ENCODE measurements around the gene RFPL3. TPM values are rescaled to one million over a fixed set of nuclear protein-coding genes. Genes with fewer than 3 reads are reported as not detected.

Gene RFPL3
- total RNA-seq, 6 donors from 2014 or later = not detected

DNA sequence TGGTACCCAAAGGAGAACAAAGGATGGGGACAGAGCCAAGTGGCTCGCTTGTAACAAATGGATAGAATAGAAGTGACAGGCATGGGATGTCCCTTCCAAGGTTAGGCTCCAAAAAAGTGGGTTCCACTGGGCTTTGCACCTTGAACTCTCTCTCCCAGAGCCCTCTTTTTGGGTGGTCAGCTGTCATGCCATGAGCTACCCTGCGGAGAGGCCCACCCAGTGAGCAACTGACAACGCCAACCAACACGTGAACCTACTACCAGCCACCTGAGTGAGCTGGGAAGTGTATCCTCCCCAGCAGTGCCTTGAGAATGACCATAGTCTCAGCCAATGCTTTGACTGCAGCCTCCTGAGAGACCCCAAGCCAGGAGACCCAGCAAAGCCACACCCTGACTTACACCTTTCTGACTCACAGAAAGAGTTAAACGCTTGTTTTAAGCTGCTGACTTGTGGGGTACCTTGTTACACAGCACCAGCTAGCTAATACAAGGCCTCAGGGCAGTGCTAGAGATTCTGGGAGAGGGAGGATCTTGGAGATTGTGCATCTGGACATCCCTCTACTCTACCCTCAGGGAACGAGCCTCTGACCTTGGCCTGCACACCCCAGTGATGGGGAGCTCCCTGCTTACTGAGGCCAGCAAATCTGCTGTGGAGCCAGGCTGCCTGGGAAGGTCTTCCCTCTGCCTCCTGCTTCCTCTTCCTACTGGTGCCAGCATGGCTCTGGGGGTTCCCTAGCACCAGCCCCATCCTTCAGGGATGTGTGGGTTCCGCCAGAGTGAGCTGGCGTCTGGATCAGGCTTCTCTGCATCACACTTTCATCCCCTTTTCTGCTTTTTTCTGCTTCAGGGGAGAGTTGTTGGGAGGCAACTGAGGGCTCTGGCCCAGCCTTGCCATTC lies 29.1 kb upstream of the RFPL3 start:
- ATAC-seq (ENCODE audit: low FRiP score in 2 of 2) (no peak), DNase-seq (no peak)
- peaks cover 0 to 9% (median 3%) of the 10 kb centered on the region in 4 donors for H3K4me1 ChIP-seq
- no peaks in the 10 kb centered on the region for H3K27me3 ChIP-seq
- TF ChIP-seq, protein P1, sequence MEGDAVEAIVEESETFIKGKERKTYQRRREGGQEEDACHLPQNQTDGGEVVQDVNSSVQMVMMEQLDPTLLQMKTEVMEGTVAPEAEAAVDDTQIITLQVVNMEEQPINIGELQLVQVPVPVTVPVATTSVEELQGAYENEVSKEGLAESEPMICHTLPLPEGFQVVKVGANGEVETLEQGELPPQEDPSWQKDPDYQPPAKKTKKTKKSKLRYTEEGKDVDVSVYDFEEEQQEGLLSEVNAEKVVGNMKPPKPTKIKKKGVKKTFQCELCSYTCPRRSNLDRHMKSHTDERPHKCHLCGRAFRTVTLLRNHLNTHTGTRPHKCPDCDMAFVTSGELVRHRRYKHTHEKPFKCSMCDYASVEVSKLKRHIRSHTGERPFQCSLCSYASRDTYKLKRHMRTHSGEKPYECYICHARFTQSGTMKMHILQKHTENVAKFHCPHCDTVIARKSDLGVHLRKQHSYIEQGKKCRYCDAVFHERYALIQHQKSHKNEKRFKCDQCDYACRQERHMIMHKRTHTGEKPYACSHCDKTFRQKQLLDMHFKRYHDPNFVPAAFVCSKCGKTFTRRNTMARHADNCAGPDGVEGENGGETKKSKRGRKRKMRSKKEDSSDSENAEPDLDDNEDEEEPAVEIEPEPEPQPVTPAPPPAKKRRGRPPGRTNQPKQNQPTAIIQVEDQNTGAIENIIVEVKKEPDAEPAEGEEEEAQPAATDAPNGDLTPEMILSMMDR (IDR thresholded peaks at IDR 0.05) = no peak
- TF ChIP-seq POLR2AphosphoS5 (IDR thresholded peaks at IDR 0.05) (no peak), EP300 (IDR thresholded peaks at IDR 0.05) (no peak), POLR2A (IDR thresholded peaks at IDR 0.05) (no peak)
- 81 to 90% methylated on average over 7 to 8 of the region's 8 CpGs for WGBS, 2 donors
- H3K27ac ChIP-seq = no peak overlapping the region
- H3K36me3 ChIP-seq = no peaks in the 10 kb centered on the region
- no peaks in the 10 kb centered on the region for H3K9me3 ChIP-seq
- H3K4me3 ChIP-seq = no peak overlapping the region

DNA sequence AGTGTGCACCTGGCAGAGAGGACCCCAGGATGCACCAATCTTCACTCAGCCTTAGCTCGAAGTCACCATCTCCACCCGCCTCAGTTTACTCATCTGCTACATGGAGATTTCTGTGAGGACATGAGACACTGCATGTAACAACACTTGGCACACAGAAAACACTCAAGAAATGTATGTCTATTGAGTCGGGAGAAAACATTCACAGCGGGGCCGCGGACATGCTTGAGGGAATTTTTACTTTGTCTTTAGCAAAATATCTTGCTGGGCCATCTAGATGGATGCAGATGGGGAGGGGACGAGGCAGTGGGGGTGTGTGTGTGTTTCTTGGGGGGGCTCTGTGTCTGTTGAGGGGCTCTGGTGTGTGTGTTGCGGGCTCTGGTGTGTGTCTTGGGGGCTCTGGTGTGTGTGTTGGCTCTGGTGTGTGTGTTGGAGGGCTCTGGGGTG lies 28.4 kb upstream of the RFPL3 start:
- ATAC-seq (ENCODE audit: low FRiP score in 2 of 2) = no peak
- 81 to 90% methylated on average over 8 of the region's 8 CpGs for WGBS, 2 donors

DNA sequence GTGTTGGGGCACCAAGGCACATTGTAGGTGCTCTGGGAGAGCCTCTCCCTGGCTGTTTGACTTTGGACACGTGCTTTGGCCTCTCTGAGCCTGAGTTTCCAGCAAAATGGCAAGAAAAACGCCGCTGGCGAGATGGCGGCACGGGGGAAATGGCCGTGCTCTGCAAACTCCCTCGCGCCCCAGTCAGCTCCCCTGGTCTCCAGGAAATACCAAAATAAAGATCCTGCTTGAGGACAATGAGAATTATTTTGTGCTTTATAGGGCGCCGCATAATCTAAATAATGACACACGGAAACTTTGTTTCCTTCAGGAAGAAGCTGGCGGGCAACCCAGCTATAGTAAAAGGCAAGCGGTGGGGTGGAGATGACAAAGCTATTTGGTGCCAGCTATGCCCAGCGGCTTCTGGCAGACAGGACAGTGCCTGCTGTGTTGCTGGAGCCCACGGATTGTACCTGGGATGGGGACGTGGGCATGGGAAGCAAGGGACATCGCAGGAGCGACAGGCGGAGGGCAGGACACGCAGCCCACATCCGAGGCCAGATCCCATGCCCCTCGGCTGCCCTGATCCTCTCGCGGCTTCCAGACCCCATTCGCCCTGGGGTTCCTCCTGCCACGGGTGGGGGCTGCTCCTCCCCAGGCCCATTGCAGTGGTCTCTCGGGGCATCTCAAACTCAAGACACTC lies 26.3 kb upstream of the RFPL3 start:
- Histone ChIP-seq H3K4me3 (peak overlapping the region in 1 of 4 donors; percentile 10), H3K36me3 (no peaks in the 10 kb centered on the region), H3K27ac (peak overlapping the region; percentile 69 to 76 (median 72)), H3K4me1 (peaks cover 0 to 10% (median 7%) of the 10 kb centered on the region in 4 donors), H3K27me3 (no peaks in the 10 kb centered on the region), H3K9me3 (no peaks in the 10 kb centered on the region)
- TF ChIP-seq POLR2AphosphoS5 (IDR thresholded peaks at IDR 0.05) (peak in 1 of 2 donors; percentile 10), EP300 (IDR thresholded peaks at IDR 0.05) (no peak)
- ATAC-seq (ENCODE audit: low FRiP score in 2 of 2) (no peak), DNase-seq (no peak)
- WGBS, 2 donors = 59 to 63% methylated on average over 18 to 28 of the region's 28 CpGs

More for the DNA sequence above, 28.4 kb upstream of the RFPL3 start:
- H3K27me3 ChIP-seq = no peaks in the 10 kb centered on the region
- no peaks in the 10 kb centered on the region for H3K36me3 ChIP-seq
- H3K4me3 ChIP-seq = no peak overlapping the region
- TF ChIP-seq POLR2AphosphoS5 (IDR thresholded peaks at IDR 0.05) (no peak), POLR2A (IDR thresholded peaks at IDR 0.05) (no peak), EP300 (IDR thresholded peaks at IDR 0.05) (no peak)
- TF ChIP-seq, protein P1 (IDR thresholded peaks at IDR 0.05) = no peak
- DNase-seq = no peak
- no peaks in the 10 kb centered on the region for H3K9me3 ChIP-seq
- no peak overlapping the region for H3K27ac ChIP-seq
- peaks cover 0 to 9% (median 3%) of the 10 kb centered on the region in 4 donors for H3K4me1 ChIP-seq

DNA sequence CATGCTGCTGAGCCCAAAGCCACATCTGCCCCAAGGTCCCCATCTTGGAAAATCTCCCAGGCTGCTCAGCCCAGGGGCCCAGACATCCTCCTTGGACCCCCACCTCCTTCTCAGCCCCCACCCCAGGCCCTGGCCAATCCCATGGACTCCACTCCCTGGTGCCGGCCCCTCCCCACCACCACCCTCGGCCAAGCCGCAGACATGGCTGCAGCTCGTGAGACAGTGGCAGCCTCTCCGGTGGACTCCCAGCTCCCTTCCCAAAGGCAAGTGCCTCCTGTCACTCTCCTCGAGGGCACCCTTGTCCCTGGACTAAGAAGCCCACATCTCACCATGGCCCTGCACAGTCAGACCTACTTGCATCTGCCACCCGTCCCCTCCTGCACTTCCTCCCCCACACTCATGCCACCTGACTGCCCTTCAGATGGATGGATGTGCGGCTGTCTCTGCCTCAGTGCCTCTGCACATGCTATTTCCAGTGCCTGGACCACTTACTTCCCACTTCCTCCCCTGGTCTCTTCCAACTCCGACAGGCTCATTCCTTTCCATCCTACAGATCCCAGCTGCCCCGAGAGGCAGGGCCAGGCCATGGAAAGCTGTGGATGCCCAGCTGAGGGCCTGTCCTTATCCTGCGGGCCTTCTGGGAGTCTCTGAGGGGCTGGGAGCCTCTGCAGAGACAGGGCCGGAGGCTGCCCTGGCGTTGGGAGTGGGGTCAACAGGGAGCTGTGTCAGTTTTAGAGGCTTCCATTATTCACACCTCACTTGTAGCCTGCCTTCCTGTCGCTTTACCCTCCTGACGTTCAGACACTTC lies 25.5 kb upstream of the RFPL3 start:
- H3K36me3 ChIP-seq = no peaks in the 10 kb centered on the region
- peak overlapping the region; percentile 69 to 76 (median 72) for H3K27ac ChIP-seq
- no peaks in the 10 kb centered on the region for H3K27me3 ChIP-seq
- H3K4me1 ChIP-seq = peaks cover 0 to 11% (median 7%) of the 10 kb centered on the region in 4 donors
- ATAC-seq (ENCODE audit: low FRiP score in 2 of 2) = no peak
- no peak overlapping the region for H3K4me3 ChIP-seq
- TF ChIP-seq POLR2A (IDR thresholded peaks at IDR 0.05) (no peak), EP300 (IDR thresholded peaks at IDR 0.05) (no peak)
- H3K9me3 ChIP-seq = no peaks in the 10 kb centered on the region
- no peak for DNase-seq
- 64 to 75% methylated on average over 15 of the region's 15 CpGs for WGBS, 2 donors

DNA sequence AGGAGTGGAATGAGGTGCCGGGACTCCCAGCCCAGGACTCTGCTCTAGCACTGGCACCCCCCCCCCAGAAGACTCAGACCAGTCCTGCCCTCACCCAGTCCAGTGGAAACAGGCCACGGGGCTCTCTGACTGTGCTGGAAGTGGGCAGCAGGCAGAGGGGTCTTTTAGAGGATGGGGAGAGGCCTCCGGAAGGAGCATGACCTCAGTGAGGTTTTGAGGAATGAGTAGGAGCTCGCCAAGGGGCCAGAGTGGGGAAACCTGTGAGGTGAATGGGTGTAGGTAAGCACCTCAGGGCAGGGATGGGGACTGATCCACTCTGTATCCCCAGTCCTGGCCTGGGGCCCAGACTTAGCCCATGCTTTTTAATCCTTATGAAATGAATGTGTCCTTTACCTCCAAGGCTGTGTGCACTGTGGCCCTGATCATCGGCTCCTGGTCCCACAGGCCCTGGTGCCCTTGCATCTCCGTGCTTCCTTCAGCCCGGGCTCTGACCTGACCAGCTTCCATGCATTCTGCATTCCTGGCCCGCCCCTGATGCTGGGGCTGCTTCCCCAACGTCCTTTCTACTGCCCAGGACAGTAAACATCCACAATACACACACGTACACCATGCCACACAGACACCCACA lies 24.4 kb upstream of the RFPL3 start:
- Histone ChIP-seq H3K27me3 (no peaks in the 10 kb centered on the region), H3K9me3 (no peaks in the 10 kb centered on the region), H3K4me3 (no peak overlapping the region), H3K36me3 (no peaks in the 10 kb centered on the region), H3K27ac (no peak overlapping the region), H3K4me1 (peaks cover 6 to 12% (median 11%) of the 10 kb centered on the region in 4 donors)
- DNase-seq (no peak), ATAC-seq (ENCODE audit: low FRiP score in 2 of 2) (peak in 1 of 2 donors; percentile 5)
- no peak for TF ChIP-seq EP300 (IDR thresholded peaks at IDR 0.05)
- TF ChIP-seq, protein P1 (IDR thresholded peaks at IDR 0.05) = no peak
- no peak for TF ChIP-seq POLR2AphosphoS5 (IDR thresholded peaks at IDR 0.05)
- TF ChIP-seq POLR2A (IDR thresholded peaks at IDR 0.05) = no peak
- 75 to 83% methylated on average over 10 of the region's 10 CpGs for WGBS, 2 donors
